ENCODE results near the gene RAP1B. TPM values are rescaled to one million over a fixed set of nuclear protein-coding genes. Genes with fewer than 3 reads are reported as not detected.

The RAP1B gene
- total RNA-seq, 1 donor from 2014 or later: 158 TPM

GRCh38 chr12:68581926-68582325, 28.8 kb upstream of the RAP1B start:
- Histone ChIP-seq H3K36me3 (no peaks in the 10 kb centered on the region), H3K4me3 (no peak overlapping the region), H3K4me1 (no peaks in the 10 kb centered on the region), H3K9me3 (no peaks in the 10 kb centered on the region), H3K27me3 (no peaks in the 10 kb centered on the region), H3K27ac (no peak overlapping the region)
- DNase-seq (no peak), ATAC-seq (peak; percentile 61)
- TF ChIP-seq, protein P1, sequence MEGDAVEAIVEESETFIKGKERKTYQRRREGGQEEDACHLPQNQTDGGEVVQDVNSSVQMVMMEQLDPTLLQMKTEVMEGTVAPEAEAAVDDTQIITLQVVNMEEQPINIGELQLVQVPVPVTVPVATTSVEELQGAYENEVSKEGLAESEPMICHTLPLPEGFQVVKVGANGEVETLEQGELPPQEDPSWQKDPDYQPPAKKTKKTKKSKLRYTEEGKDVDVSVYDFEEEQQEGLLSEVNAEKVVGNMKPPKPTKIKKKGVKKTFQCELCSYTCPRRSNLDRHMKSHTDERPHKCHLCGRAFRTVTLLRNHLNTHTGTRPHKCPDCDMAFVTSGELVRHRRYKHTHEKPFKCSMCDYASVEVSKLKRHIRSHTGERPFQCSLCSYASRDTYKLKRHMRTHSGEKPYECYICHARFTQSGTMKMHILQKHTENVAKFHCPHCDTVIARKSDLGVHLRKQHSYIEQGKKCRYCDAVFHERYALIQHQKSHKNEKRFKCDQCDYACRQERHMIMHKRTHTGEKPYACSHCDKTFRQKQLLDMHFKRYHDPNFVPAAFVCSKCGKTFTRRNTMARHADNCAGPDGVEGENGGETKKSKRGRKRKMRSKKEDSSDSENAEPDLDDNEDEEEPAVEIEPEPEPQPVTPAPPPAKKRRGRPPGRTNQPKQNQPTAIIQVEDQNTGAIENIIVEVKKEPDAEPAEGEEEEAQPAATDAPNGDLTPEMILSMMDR (IDR thresholded peaks at IDR 0.05): no peak
- intact Hi-C loops (cut with DNase I): no loop called here

- intact Hi-C loops (cut with DNase I): no loop called here
- Histone ChIP-seq H3K4me3 (no peak overlapping the region), H3K27me3 (no peaks in the 10 kb centered on the region), H3K4me1 (no peaks in the 10 kb centered on the region), H3K9me3 (peaks cover 5% of the 10 kb centered on the region), H3K36me3 (no peaks in the 10 kb centered on the region), H3K27ac (no peak overlapping the region)
- TF ChIP-seq, protein P1 (IDR thresholded peaks at IDR 0.05): no peak
- ATAC-seq (no peak), DNase-seq (no peak)
Measured at GRCh38 chr12:68585966-68586365, 24.7 kb upstream of the RAP1B start.

GRCh38 chr12:68587448-68587873, 23.2 kb upstream of the RAP1B start:
- Histone ChIP-seq H3K27ac (no peak overlapping the region), H3K4me3 (no peak overlapping the region), H3K4me1 (no peaks in the 10 kb centered on the region), H3K27me3 (no peaks in the 10 kb centered on the region), H3K36me3 (no peaks in the 10 kb centered on the region), H3K9me3 (peaks cover 5% of the 10 kb centered on the region)
- ATAC-seq (peak; percentile 67), DNase-seq (no peak)
- TF ChIP-seq, protein P1 (IDR thresholded peaks at IDR 0.05): no peak
- intact Hi-C loops (cut with DNase I): no loop called here

DNA sequence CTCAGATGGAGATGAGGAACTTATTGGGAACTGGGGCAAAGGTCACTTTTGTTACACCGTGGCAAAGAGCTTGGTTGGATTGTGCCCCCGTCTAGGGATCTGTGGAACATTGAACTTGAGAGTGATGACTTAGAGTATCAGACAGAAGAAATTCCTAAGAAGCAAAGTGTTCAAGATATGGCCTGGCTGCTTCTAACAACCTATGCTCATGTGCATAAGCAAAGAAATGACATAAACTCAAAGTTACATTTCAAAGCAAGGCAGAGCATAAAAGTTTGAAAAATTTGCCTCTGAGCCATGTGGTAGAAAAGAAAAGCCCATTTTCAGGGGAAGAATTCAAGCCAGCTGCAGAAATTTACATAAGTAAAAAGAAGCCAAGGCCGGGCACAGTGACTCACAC, 21.5 kb upstream of the RAP1B start:
- Histone ChIP-seq H3K4me3 (no peak overlapping the region), H3K36me3 (no peaks in the 10 kb centered on the region), H3K4me1 (no peaks in the 10 kb centered on the region), H3K27me3 (no peaks in the 10 kb centered on the region), H3K27ac (no peak overlapping the region), H3K9me3 (peaks cover 5% of the 10 kb centered on the region)
- DNase-seq: no peak
- no peak for ATAC-seq
- intact Hi-C loops (cut with DNase I): no loop called here
- TF ChIP-seq, protein P1 (IDR thresholded peaks at IDR 0.05): no peak

DNA sequence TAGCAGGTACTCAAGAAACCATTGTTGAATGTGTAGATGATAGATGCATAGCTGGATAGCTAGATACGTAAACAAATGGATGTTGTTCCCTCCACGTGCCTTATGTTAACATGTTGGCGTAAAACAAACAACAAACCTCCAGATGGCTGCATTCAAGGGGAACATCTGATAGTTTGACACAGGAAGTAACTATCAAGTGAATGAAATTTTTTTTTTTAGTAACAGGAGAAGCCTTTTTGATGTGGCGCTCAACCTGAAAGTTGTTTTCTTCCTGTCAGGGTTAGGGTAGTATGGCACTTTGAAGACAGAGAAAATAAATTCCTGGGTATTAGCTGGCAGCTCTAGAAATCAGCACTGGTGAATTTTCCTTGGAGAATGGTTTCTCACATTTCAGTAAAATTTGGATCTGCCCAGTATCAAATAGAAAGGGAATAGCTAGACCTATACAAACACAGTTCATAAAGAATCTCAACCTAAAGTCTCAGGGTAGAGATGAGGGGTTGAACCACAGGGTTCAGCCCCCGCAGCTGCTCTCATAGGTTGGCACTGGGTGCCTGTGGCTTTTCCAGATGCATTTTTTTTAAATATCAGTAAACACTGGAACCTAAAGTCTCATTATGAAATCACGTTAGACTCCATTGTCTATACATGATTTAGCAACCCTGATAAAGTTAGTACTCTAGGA, 18.8 kb upstream of the RAP1B start:
- Histone ChIP-seq H3K27me3 (no peaks in the 10 kb centered on the region), H3K36me3 (no peaks in the 10 kb centered on the region), H3K9me3 (peaks cover 5% of the 10 kb centered on the region), H3K4me1 (no peaks in the 10 kb centered on the region), H3K4me3 (no peak overlapping the region), H3K27ac (no peak overlapping the region)
- TF ChIP-seq, protein P1 (IDR thresholded peaks at IDR 0.05): no peak
- ATAC-seq: no peak
- DNase-seq: no peak
- intact Hi-C loops (cut with DNase I): no loop called here

DNA sequence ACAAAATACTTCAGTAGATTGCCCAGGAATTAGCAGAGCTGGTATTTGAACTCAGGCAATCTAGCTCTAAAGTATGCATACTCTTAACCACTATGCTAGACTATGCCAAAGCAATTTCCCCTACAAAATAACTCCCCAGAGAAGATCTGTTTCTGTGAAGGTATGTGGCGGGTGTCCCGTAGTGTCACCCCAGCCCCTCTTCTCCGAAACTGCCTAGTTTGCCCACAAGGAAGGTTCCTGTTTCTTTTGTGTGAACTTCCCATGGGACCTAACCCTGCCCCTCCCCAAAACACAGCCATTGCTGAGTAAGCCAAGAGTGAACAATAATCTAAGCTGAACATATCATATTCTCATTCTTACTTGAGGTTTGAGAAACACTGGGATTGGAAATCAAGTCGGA, 15.5 kb upstream of the RAP1B start:
- Histone ChIP-seq H3K27me3 (no peaks in the 10 kb centered on the region), H3K36me3 (no peaks in the 10 kb centered on the region), H3K9me3 (no peaks in the 10 kb centered on the region), H3K4me1 (no peaks in the 10 kb centered on the region), H3K27ac (no peak overlapping the region), H3K4me3 (no peak overlapping the region)
- TF ChIP-seq, protein P1 (IDR thresholded peaks at IDR 0.05): no peak
- no peak for DNase-seq
- ATAC-seq: no peak
- intact Hi-C loops (cut with DNase I): no loop called here

Data from upper lobe of right lung (tissue), 1 donor.